ENCODE data around the gene CERKL.

The CERKL gene

DNA sequence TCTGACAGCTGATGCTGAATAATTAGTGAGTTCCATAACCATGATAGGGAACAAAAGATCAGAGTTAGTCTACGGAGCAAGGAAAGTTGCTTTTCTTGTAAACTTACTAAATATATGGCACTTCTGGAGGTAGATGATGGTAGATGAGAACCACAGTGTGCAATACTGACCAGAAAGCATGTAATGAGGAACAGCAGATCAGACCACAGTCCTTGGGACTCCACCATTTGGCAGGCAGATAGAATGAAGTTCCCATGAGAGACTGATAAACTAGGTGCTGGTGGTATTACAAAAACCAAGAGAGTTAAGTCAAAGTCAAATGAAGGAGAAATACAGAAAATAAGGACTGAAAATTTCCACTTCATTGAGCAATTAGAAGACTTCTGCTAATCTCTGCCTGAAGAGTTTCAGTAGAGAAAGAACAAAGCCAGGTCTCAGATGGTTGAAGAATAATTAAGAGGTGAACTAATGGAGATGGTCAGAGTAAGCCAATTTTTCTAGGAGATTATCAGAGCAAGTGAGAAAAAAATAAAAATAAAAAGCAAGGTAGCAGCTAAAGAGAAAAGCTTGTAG lies 10.4 kb downstream of the CERKL start:
- H3K27me3 ChIP-seq (replicated peaks), result peaks cover 4% of the 10 kb centered on the region
- TF ChIP-seq, protein P1, sequence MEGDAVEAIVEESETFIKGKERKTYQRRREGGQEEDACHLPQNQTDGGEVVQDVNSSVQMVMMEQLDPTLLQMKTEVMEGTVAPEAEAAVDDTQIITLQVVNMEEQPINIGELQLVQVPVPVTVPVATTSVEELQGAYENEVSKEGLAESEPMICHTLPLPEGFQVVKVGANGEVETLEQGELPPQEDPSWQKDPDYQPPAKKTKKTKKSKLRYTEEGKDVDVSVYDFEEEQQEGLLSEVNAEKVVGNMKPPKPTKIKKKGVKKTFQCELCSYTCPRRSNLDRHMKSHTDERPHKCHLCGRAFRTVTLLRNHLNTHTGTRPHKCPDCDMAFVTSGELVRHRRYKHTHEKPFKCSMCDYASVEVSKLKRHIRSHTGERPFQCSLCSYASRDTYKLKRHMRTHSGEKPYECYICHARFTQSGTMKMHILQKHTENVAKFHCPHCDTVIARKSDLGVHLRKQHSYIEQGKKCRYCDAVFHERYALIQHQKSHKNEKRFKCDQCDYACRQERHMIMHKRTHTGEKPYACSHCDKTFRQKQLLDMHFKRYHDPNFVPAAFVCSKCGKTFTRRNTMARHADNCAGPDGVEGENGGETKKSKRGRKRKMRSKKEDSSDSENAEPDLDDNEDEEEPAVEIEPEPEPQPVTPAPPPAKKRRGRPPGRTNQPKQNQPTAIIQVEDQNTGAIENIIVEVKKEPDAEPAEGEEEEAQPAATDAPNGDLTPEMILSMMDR (IDR thresholded peaks at IDR 0.05; ENCODE audit: low read depth, low read length, missing control alignments), result no peak
- no peak overlapping the region for H3K4me3 ChIP-seq (ENCODE audit: low read depth, low read length)
- no peak for DNase-seq
- no peaks in the 10 kb centered on the region for H3K36me3 ChIP-seq (replicated peaks)
- H3K27ac ChIP-seq, result no peak overlapping the region
- in situ Hi-C loops (cut with HindIII; ENCODE audit: low pct_ligation_motif_present, low sequenced_read_pairs), result no loop called here

DNA sequence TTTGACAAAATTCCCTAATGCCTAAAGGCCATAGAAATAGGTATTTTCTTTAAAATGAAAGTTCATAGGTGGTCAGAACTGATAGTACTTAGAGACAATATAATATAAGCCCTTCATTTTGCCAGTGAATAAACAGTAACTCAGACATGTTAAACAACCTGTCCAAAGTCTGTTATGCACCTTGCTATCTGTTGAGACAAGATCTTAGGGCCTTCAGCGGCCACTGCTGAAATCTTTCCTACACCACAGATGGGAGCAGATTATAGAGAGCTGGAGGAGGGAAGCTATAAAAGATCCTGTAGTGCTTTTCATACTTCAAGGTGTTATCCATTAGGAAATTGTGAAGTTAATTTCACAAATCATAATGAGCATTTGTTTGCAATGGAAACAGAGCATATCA lies 13.8 kb downstream of the CERKL start:
- in situ Hi-C loops (cut with HindIII; ENCODE audit: low pct_ligation_motif_present, low sequenced_read_pairs), result no loop called here
- Histone ChIP-seq H3K27ac (no peak overlapping the region), H3K27me3 (replicated peaks) (peaks cover 4% of the 10 kb centered on the region), H3K36me3 (replicated peaks) (no peaks in the 10 kb centered on the region), H3K4me3 (ENCODE audit: low read depth, low read length) (no peak overlapping the region)
- no peak for DNase-seq
- TF ChIP-seq, protein P1 (IDR thresholded peaks at IDR 0.05; ENCODE audit: low read depth, low read length, missing control alignments), result no peak

- DNase-seq, result no peak
- H3K36me3 ChIP-seq (replicated peaks), result no peaks in the 10 kb centered on the region
- no peak overlapping the region for H3K27ac ChIP-seq
- no peak overlapping the region for H3K4me3 ChIP-seq (ENCODE audit: low read depth, low read length)
- TF ChIP-seq, protein P1 (IDR thresholded peaks at IDR 0.05; ENCODE audit: low read depth, low read length, missing control alignments), result no peak
- peaks cover 3% of the 10 kb centered on the region for H3K27me3 ChIP-seq (replicated peaks)
- in situ Hi-C loops (cut with HindIII; ENCODE audit: low pct_ligation_motif_present, low sequenced_read_pairs), result no loop called here
Measured at GRCh38 chr2:181642086-181642485, 14.8 kb downstream of the CERKL start.

GRCh38 chr2:181639686-181640085 lies 17.2 kb downstream of the CERKL start:
- TF ChIP-seq, protein P1 (IDR thresholded peaks at IDR 0.05; ENCODE audit: low read depth, low read length, missing control alignments), result no peak
- H3K27me3 ChIP-seq (replicated peaks), result peaks cover 2% of the 10 kb centered on the region
- no peak for DNase-seq
- in situ Hi-C loops (cut with HindIII; ENCODE audit: low pct_ligation_motif_present, low sequenced_read_pairs), result no loop called here
- no peak overlapping the region for H3K27ac ChIP-seq
- no peak overlapping the region for H3K4me3 ChIP-seq (ENCODE audit: low read depth, low read length)
- H3K36me3 ChIP-seq (replicated peaks), result no peaks in the 10 kb centered on the region

DNA sequence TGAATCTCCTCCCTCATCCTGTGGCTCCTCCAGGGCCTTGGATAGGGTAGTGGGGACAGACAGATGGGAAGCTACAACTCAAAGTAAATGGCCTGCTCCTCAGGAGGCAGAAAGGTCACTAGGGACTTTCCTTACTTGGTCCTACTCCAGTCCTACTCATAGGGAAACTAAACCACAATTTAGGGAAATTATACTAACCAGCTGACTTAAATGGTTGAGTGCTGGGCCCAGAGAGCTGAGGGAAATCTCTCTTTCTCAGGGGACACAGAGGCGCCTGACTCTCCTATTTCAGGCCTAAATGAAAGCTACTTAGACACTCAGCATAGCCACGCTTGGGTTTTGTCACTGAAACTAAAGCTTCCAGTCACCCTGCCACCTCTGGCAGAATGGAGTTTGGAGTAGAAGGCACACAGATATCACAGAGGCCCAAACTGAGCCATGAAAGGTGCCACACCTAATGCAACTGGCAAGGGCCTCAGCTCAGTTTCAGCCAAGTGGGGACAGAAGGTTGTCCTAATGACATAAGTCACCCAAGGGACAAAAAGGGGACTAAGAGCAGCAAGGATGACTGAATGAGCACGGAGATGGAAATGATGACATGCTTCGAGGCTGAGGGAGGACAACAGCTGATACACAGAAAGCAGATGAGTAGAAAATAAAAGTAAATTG lies 24.0 kb downstream of the CERKL start:
- TF ChIP-seq, protein P1 (IDR thresholded peaks at IDR 0.05; ENCODE audit: low read depth, low read length, missing control alignments), result no peak
- no peak overlapping the region for H3K27ac ChIP-seq
- in situ Hi-C loops (cut with HindIII; ENCODE audit: low pct_ligation_motif_present, low sequenced_read_pairs), result no loop called here
- DNase-seq, result no peak
- peaks cover 2% of the 10 kb centered on the region for H3K27me3 ChIP-seq (replicated peaks)
- H3K36me3 ChIP-seq (replicated peaks), result no peaks in the 10 kb centered on the region
- no peak overlapping the region for H3K4me3 ChIP-seq (ENCODE audit: low read depth, low read length)
